Natural killer cell (primary cell): Measurements from ENCODE around the gene SNX9. TPM values are rescaled to one million over a fixed set of nuclear protein-coding genes. Genes with fewer than 3 reads are reported as not detected.
"Not testable (repeated sequence)": the region's sequence is repeated elsewhere in the genome, so short reads cannot be mapped to it uniquely, and the experiment has no call there.

Experiments used
- ATAC-seq, 3 donors: fragments of 150-1000 bp in 2 of 3; fragments of 200-7000 bp in 1 of 3; cut with Tn5 transposase; 1 replicate in 1 of 3; 2 replicates in 2 of 3; pipeline ENCODE4 v1.10.0; 2021; ENCODE audit warnings: mild to moderate bottlenecking in 2 of 3, moderate library complexity in 2 of 3
- DNase-seq, 2 donors: peaks; one replicate each; pipeline versions ENCODE4 v3.0.0 to v3.0.0-alpha.2; 2013 to 2021; ENCODE audit warnings: mixed read lengths in 1 of 2
- H3K27ac ChIP-seq: one replicate; pipeline ENCODE4 v1.5.1; 2013; ENCODE audit warnings: mild to moderate bottlenecking, low read length
- H3K27me3 ChIP-seq: one replicate; pipeline ENCODE4 v1.6.1; 2013; ENCODE audit warnings: low read length; ENCODE audit not compliant: control insufficient read depth, insufficient read depth
- H3K36me3 ChIP-seq: one replicate; pipeline ENCODE4 v1.6.1; 2013; ENCODE audit warnings: low read length; ENCODE audit not compliant: control insufficient read depth, insufficient read depth
- H3K4me1 ChIP-seq: one replicate; pipeline ENCODE4 v1.6.1; 2013; ENCODE audit warnings: low read length; ENCODE audit not compliant: control insufficient read depth, insufficient read depth
- H3K4me3 ChIP-seq: one replicate; pipeline ENCODE4 v1.5.1; 2013; ENCODE audit warnings: low read length
- H3K9me3 ChIP-seq: one replicate; pipeline ENCODE4 v1.6.1; 2013; ENCODE audit warnings: low read length; ENCODE audit not compliant: control insufficient read depth, insufficient read depth
- H3K27ac Mint-ChIP-seq, 2 donors: one replicate each; pipeline ENCODE4 v1.8.0; 2022; ENCODE audit warnings: mild to moderate bottlenecking in 2 of 2, mixed read lengths in 2 of 2, moderate library complexity in 1 of 2
- H3K27me3 Mint-ChIP-seq, 2 donors: one replicate each; pipeline ENCODE4 v1.8.0; 2022; ENCODE audit warnings: low read depth in 2 of 2, mixed read lengths in 2 of 2
- H3K36me3 Mint-ChIP-seq: one replicate; pipeline ENCODE4 v1.8.0; 2022; ENCODE audit warnings: mixed read lengths
- H3K4me1 Mint-ChIP-seq, 2 donors: one replicate each; pipeline ENCODE4 v1.8.0; 2022; ENCODE audit warnings: mixed read lengths in 2 of 2
- H3K4me3 Mint-ChIP-seq: one replicate; pipeline ENCODE4 v1.8.0; 2022; ENCODE audit warnings: mild to moderate bottlenecking, moderate library complexity, mixed read lengths
- H3K9me3 Mint-ChIP-seq, 2 donors: one replicate each; pipeline ENCODE4 v1.8.0; 2022; ENCODE audit warnings: mixed read lengths in 2 of 2
- CTCF ChIP-seq: fragments of 200-600 bp; IDR thresholded peaks from one replicate; pipeline ENCODE4 v1.8.0; 2022; ENCODE audit warnings: antibody characterized with exemption
- WGBS: methylation state at CpG from one replicate; pipeline ENCODE4 v1.1.7; 2013; ENCODE audit warnings: missing lambda C conversion rate; ENCODE audit not compliant: insufficient coverage; 5-methylcytosine and 5-hydroxymethylcytosine counted together
- intact Hi-C: fragments of 100-400 bp; cut with micrococcal nuclease; formaldehyde crosslinking; loops from one replicate; pipeline ENCODE4 v1.14.2; 2022
- total RNA-seq, 4 donors: library from RNA; stranded (reverse); fragments of 120-200 nt in 1 of 4; gene quantifications; one replicate each; pipeline versions ENCODE4 v1.2.3 to v1.2.4, GENCODE V29; 2013 to 2022

SNX9 gene
- total RNA-seq, 3 donors from 2014 or later (not counting 1 experiment from before 2014, with no cell fraction given), result 6.0 to 9.7 (median 7.3) TPM

- H3K9me3 ChIP-seq, result no peaks in the 10 kb centered on the region
- DNase-seq (peak in 1 of 2 donors; percentile 59), ATAC-seq (peak; percentile 52 to 82 (median 70))
- H3K4me1 Mint-ChIP-seq, result no peaks in the 10 kb centered on the region
- H3K36me3 ChIP-seq, result no peaks in the 10 kb centered on the region
- intact Hi-C loops, result loop anchor here (1.0 kb wide), 1 partner anchor 191 kb away; no protein-coding TSS in a partner anchor
- H3K4me3 Mint-ChIP-seq, result no peak overlapping the region
- no peaks in the 10 kb centered on the region for H3K9me3 Mint-ChIP-seq
- H3K4me3 ChIP-seq, result no peak overlapping the region
- TF ChIP-seq CTCF, result peak; percentile 45
- no peaks in the 10 kb centered on the region for H3K27me3 ChIP-seq
- WGBS, result 22% methylated on average over 5 of the region's 5 CpGs
- no peaks in the 10 kb centered on the region for H3K36me3 Mint-ChIP-seq
- no peaks in the 10 kb centered on the region for H3K4me1 ChIP-seq
- peaks cover 4 to 12% of the 10 kb centered on the region in 2 donors for H3K27me3 Mint-ChIP-seq
- no peak overlapping the region for H3K27ac ChIP-seq
- H3K27ac Mint-ChIP-seq, result no peak overlapping the region
Measured at GRCh38 chr6:157946865-157947532, 124.0 kb downstream of the SNX9 start.

- H3K9me3 ChIP-seq, H3K36me3 ChIP-seq, H3K27ac ChIP-seq, H3K27me3 ChIP-seq, intact Hi-C loops, H3K36me3 Mint-ChIP-seq, H3K9me3 Mint-ChIP-seq, H3K4me1 Mint-ChIP-seq, H3K27ac Mint-ChIP-seq, DNase-seq, H3K4me3 ChIP-seq, H3K4me3 Mint-ChIP-seq, H3K4me1 ChIP-seq, ATAC-seq: not testable (repeated sequence)
- WGBS, result 75% methylated on average over 1 of the region's 1 CpG
- H3K27me3 Mint-ChIP-seq, result peaks cover 12 to 25% of the 10 kb centered on the region in 2 donors
Measured at GRCh38 chr6:157950899-157951298, 127.9 kb downstream of the SNX9 start.

GRCh38 chr6:157951828-157952227, 128.8 kb downstream of the SNX9 start:
- no peak overlapping the region for H3K4me3 ChIP-seq
- DNase-seq (no peak), ATAC-seq (no peak)
- Mint-ChIP-seq H3K36me3 (no peaks in the 10 kb centered on the region), H3K9me3 (no peaks in the 10 kb centered on the region), H3K27me3 (peaks cover 12 to 25% of the 10 kb centered on the region in 2 donors), H3K4me3 (no peak overlapping the region), H3K4me1 (no peaks in the 10 kb centered on the region), H3K27ac (no peak overlapping the region)
- no peak for TF ChIP-seq CTCF
- H3K36me3 ChIP-seq, result no peaks in the 10 kb centered on the region
- H3K4me1 ChIP-seq, result no peaks in the 10 kb centered on the region
- H3K27ac ChIP-seq, result no peak overlapping the region
- no peaks in the 10 kb centered on the region for H3K9me3 ChIP-seq
- intact Hi-C loops, result no loop called here
- H3K27me3 ChIP-seq, result no peaks in the 10 kb centered on the region
- 93% methylated on average over 9 of the region's 9 CpGs for WGBS

GRCh38 chr6:157952861-157953351, 129.9 kb downstream of the SNX9 start:
- Histone ChIP-seq H3K4me3 (no peak overlapping the region), H3K36me3 (no peaks in the 10 kb centered on the region), H3K27me3 (no peaks in the 10 kb centered on the region), H3K9me3 (peaks cover 3% of the 10 kb centered on the region), H3K27ac (no peak overlapping the region), H3K4me1 (no peaks in the 10 kb centered on the region)
- H3K27ac Mint-ChIP-seq, result no peak overlapping the region
- ATAC-seq (no peak), DNase-seq (no peak)
- H3K36me3 Mint-ChIP-seq, result no peaks in the 10 kb centered on the region
- intact Hi-C loops, result no loop called here
- no peak overlapping the region for H3K4me3 Mint-ChIP-seq
- H3K4me1 Mint-ChIP-seq, result no peaks in the 10 kb centered on the region
- H3K9me3 Mint-ChIP-seq, result no peaks in the 10 kb centered on the region
- TF ChIP-seq CTCF, result no peak
- H3K27me3 Mint-ChIP-seq, result peaks cover 12 to 25% of the 10 kb centered on the region in 2 donors
- WGBS, result 84% methylated on average over 6 of the region's 7 CpGs
